Left lung (tissue), 10 donors: ENCODE measurements around the gene ATP5F1B. TPM values are rescaled to one million over a fixed set of nuclear protein-coding genes. Genes with fewer than 3 reads are reported as not detected.

Experiments used
- ATAC-seq: fragments of 200-7000 bp; cut with Tn5 transposase; one replicate; pipeline ENCODE4 v1.9.1; 2020; ENCODE audit warnings: moderate library complexity
- DNase-seq, 4 donors: peaks; one replicate each; pipeline ENCODE4 v3.0.0-alpha.2; 2013 to 2020
- H3K27ac ChIP-seq, 2 donors: fragments of 200-600 bp; sonication (generic) in 1 of 2; one replicate each; pipeline versions ENCODE4 v1.5.0 to v1.8.0; 2020 to 2021
- H3K27me3 ChIP-seq, 2 donors: fragments of 200-600 bp; sonication (generic) in 1 of 2; one replicate each; pipeline versions ENCODE4 v1.5.0 to v1.8.0; 2020 to 2021
- H3K36me3 ChIP-seq, 2 donors: fragments of 200-600 bp; sonication (generic) in 1 of 2; one replicate each; pipeline versions ENCODE4 v1.5.0 to v1.8.0; 2020 to 2021
- H3K4me1 ChIP-seq, 2 donors: fragments of 200-600 bp; one replicate each; pipeline ENCODE4 v1.8.0; 2021
- H3K4me3 ChIP-seq, 2 donors: fragments of 200-600 bp; sonication (generic) in 1 of 2; one replicate each; pipeline versions ENCODE4 v1.5.0 to v1.8.0; 2020 to 2021; ENCODE audit warnings: mild to moderate bottlenecking in 1 of 2
- H3K9me3 ChIP-seq, 2 donors: fragments of 200-600 bp; sonication (generic) in 1 of 2; one replicate each; pipeline versions ENCODE4 v1.5.0 to v1.8.0; 2020 to 2021
- CTCF ChIP-seq, 2 donors: fragments of 200-600 bp; sonication (generic) in 1 of 2; IDR thresholded peaks; one replicate each; pipeline versions ENCODE4 v1.5.0 to v1.8.0; 2021; ENCODE audit warnings: antibody characterized with exemption in 2 of 2
- intact Hi-C, 2 donors: fragments of 100-400 bp; cut with DNase I; formaldehyde crosslinking; loops; one replicate each; pipeline versions ENCODE4 v1.11.2 to v1.14.2; 2022
- polyA plus RNA-seq, 6 donors: library from polyadenylated mRNA; unstranded; fragments of 120-200 nt; gene quantifications; one replicate each; pipeline ENCODE4 v1.2.1, GENCODE V29; 2013; ENCODE audit not compliant: insufficient read length in 6 of 6
- total RNA-seq, 2 donors: library from RNA; stranded (reverse); fragmentation: NEBNext Ultra II Directional; extraction: Animal tissue kit (Norgen Biotek cat#: 25700); gene quantifications; one replicate each; pipeline ENCODE4 v1.2.1, GENCODE V29; 2021
- donor health status: DM: no; HTN: yes; CAD: no.
- donor health status: DM: no; HTN: no; CAD: no.

ATP5F1B gene
- total and polyA plus RNA-seq, 8 donors: 433 to 661 (median 593) TPM

- Histone ChIP-seq H3K36me3 (peaks cover 0 to 58% of the 10 kb centered on the region in 2 donors), H3K4me3 (no peak overlapping the region), H3K9me3 (no peaks in the 10 kb centered on the region), H3K27ac (peak overlapping the region in 1 of 2 donors; percentile 71), H3K4me1 (peaks cover 0 to 10% of the 10 kb centered on the region in 2 donors), H3K27me3 (no peaks in the 10 kb centered on the region)
- ATAC-seq: peak; percentile 83
- TF ChIP-seq CTCF (IDR thresholded peaks at IDR 0.05): peak; percentile 70 to 75
- intact Hi-C loops: no loop called here
- DNase-seq: peak in 3 of 4 donors; percentile 42 to 70 (median 66)
Measured at GRCh38 chr12:56593909-56594621, 51.7 kb downstream of the ATP5F1B start.

- no peak overlapping the region for H3K4me3 ChIP-seq
- DNase-seq (no peak), ATAC-seq (no peak)
- no peaks in the 10 kb centered on the region for H3K9me3 ChIP-seq
- peaks cover 0 to 10% of the 10 kb centered on the region in 2 donors for H3K4me1 ChIP-seq
- no peak for TF ChIP-seq CTCF (IDR thresholded peaks at IDR 0.05)
- peak overlapping the region in 1 of 2 donors; percentile 9 for H3K27ac ChIP-seq
- intact Hi-C loops: no loop called here
- H3K27me3 ChIP-seq: no peaks in the 10 kb centered on the region
- H3K36me3 ChIP-seq: peaks cover 0 to 61% of the 10 kb centered on the region in 2 donors
Measured at GRCh38 chr12:56591961-56592360, 53.8 kb downstream of the ATP5F1B start.

- H3K4me3 ChIP-seq: no peak overlapping the region
- H3K9me3 ChIP-seq: no peaks in the 10 kb centered on the region
- peak overlapping the region in 1 of 2 donors; percentile 23 for H3K27ac ChIP-seq
- ATAC-seq (no peak), DNase-seq (no peak)
- H3K36me3 ChIP-seq: peaks cover 0 to 57% of the 10 kb centered on the region in 2 donors
- H3K4me1 ChIP-seq: peaks cover 0 to 10% of the 10 kb centered on the region in 2 donors
- no peak for TF ChIP-seq CTCF (IDR thresholded peaks at IDR 0.05)
- intact Hi-C loops: no loop called here
- no peaks in the 10 kb centered on the region for H3K27me3 ChIP-seq
Measured at GRCh38 chr12:56591126-56591525, 54.7 kb downstream of the ATP5F1B start.

GRCh38 chr12:56590237-56590830 lies 55.5 kb downstream of the ATP5F1B start:
- DNase-seq (no peak), ATAC-seq (no peak)
- Histone ChIP-seq H3K36me3 (peaks cover 0 to 55% of the 10 kb centered on the region in 2 donors), H3K9me3 (no peaks in the 10 kb centered on the region), H3K4me3 (no peak overlapping the region), H3K27ac (no peak overlapping the region), H3K4me1 (peaks cover 0 to 10% of the 10 kb centered on the region in 2 donors), H3K27me3 (no peaks in the 10 kb centered on the region)
- intact Hi-C loops: no loop called here
- peak in 1 of 2 donors; percentile 8 for TF ChIP-seq CTCF (IDR thresholded peaks at IDR 0.05)

- no peak for TF ChIP-seq CTCF (IDR thresholded peaks at IDR 0.05)
- intact Hi-C loops: no loop called here
- H3K4me3 ChIP-seq: no peak overlapping the region
- DNase-seq (no peak), ATAC-seq (no peak)
- H3K36me3 ChIP-seq: peaks cover 0 to 52% of the 10 kb centered on the region in 2 donors
- H3K9me3 ChIP-seq: no peaks in the 10 kb centered on the region
- no peaks in the 10 kb centered on the region for H3K27me3 ChIP-seq
- peaks cover 0 to 10% of the 10 kb centered on the region in 2 donors for H3K4me1 ChIP-seq
- no peak overlapping the region for H3K27ac ChIP-seq
Measured at GRCh38 chr12:56589783-56590182, 56.0 kb downstream of the ATP5F1B start.
